CD4-positive, alpha-beta memory T cell (primary cell): ENCODE measurements around the gene BNC1. TPM values are rescaled to one million over a fixed set of nuclear protein-coding genes. Genes with fewer than 3 reads are reported as not detected.

Experiments used
- CTCF ChIA-PET: fragments of 350-600 bp; sonication (Branson Sonifier 250); formaldehyde crosslinking; loops from one replicate; lab custom pipeline; 2021; ENCODE audit warnings: inconsistent platforms; ENCODE audit not compliant: partially characterized antibody; lab: Charles Lee
- POLR2A ChIA-PET: fragments of 350-600 bp; sonication (Branson Sonifier 250); formaldehyde crosslinking; loops from one replicate; lab custom pipeline; 2021; ENCODE audit not compliant: partially characterized antibody; lab: Charles Lee
- DNase-seq, 5 donors: peaks; one replicate each; pipeline versions ENCODE4 v3.0.0 to v3.0.0-alpha.2; 2020 to 2022; ENCODE audit warnings: mixed read lengths in 1 of 5
- H3K27ac ChIP-seq: one replicate; pipeline ENCODE4 v1.7.0; 2013; ENCODE audit warnings: low read depth, low read length
- H3K27me3 ChIP-seq: 2 replicates; pipeline ENCODE4 v1.7.0; 2013; ENCODE audit warnings: mild to moderate bottlenecking, low read length, moderate library complexity; ENCODE audit not compliant: insufficient read depth
- H3K36me3 ChIP-seq: 2 replicates; pipeline ENCODE4 v1.7.0; 2013; ENCODE audit warnings: mild to moderate bottlenecking, low read length, moderate library complexity; ENCODE audit not compliant: insufficient read depth
- H3K4me1 ChIP-seq: 2 replicates; pipeline ENCODE4 v1.7.0; 2013; ENCODE audit warnings: mild to moderate bottlenecking, low read length, moderate library complexity; ENCODE audit not compliant: insufficient read depth
- H3K4me3 ChIP-seq, 2 donors: one replicate each; pipeline ENCODE4 v1.7.0; 2013; ENCODE audit warnings: low read length in 2 of 2, mild to moderate bottlenecking in 1 of 2
- H3K9me3 ChIP-seq, 2 donors: one replicate each; pipeline ENCODE4 v1.7.0; 2013; ENCODE audit warnings: low read length in 2 of 2, control low read depth in 1 of 2; ENCODE audit not compliant: control insufficient read depth in 1 of 2
- H3K27ac Mint-ChIP-seq, 7 donors: one replicate each; pipeline ENCODE4 v1.8.0; 2020 to 2021; ENCODE audit warnings: mixed read lengths in 7 of 7, mild to moderate bottlenecking in 6 of 7, inconsistent platforms in 3 of 7, moderate library complexity in 3 of 7
- H3K27me3 Mint-ChIP-seq, 2 donors: one replicate each; pipeline ENCODE4 v1.8.0; 2020 to 2021; ENCODE audit warnings: mixed read lengths in 2 of 2
- H3K36me3 Mint-ChIP-seq, 2 donors: one replicate each; pipeline ENCODE4 v1.8.0; 2020 to 2021; ENCODE audit warnings: mixed read lengths in 2 of 2, inconsistent platforms in 1 of 2, mild to moderate bottlenecking in 1 of 2
- H3K4me1 Mint-ChIP-seq, 4 donors: one replicate each; pipeline ENCODE4 v1.8.0; 2020 to 2021; ENCODE audit warnings: mixed read lengths in 4 of 4, mild to moderate bottlenecking in 1 of 4
- H3K4me3 Mint-ChIP-seq, 8 donors: one replicate each; pipeline ENCODE4 v1.8.0; 2020 to 2021; ENCODE audit warnings: mixed read lengths in 8 of 8, mild to moderate bottlenecking in 7 of 8, moderate library complexity in 6 of 8, inconsistent platforms in 3 of 8
- H3K9me3 Mint-ChIP-seq, 8 donors: one replicate each; pipeline ENCODE4 v1.8.0; 2020 to 2021; ENCODE audit warnings: mixed read lengths in 8 of 8, mild to moderate bottlenecking in 5 of 8, inconsistent platforms in 3 of 8, moderate library complexity in 1 of 8
- intact Hi-C: fragments of 100-400 bp; cut with micrococcal nuclease; formaldehyde crosslinking; loops from one replicate; pipeline ENCODE4 v1.15.1; 2023
- polyA plus RNA-seq, 2 donors: library from polyadenylated mRNA; unstranded; fragments of 300-500 nt; fragmentation: Illumina TruSeq; gene quantifications; one replicate each; pipeline ENCODE4 v1.2.3, GENCODE V29; 2021
- total RNA-seq, 2 experiments: library from RNA; stranded (reverse); gene quantifications; one replicate each; pipeline ENCODE4 v1.2.3, GENCODE V29; 2021

BNC1 gene, protein sequence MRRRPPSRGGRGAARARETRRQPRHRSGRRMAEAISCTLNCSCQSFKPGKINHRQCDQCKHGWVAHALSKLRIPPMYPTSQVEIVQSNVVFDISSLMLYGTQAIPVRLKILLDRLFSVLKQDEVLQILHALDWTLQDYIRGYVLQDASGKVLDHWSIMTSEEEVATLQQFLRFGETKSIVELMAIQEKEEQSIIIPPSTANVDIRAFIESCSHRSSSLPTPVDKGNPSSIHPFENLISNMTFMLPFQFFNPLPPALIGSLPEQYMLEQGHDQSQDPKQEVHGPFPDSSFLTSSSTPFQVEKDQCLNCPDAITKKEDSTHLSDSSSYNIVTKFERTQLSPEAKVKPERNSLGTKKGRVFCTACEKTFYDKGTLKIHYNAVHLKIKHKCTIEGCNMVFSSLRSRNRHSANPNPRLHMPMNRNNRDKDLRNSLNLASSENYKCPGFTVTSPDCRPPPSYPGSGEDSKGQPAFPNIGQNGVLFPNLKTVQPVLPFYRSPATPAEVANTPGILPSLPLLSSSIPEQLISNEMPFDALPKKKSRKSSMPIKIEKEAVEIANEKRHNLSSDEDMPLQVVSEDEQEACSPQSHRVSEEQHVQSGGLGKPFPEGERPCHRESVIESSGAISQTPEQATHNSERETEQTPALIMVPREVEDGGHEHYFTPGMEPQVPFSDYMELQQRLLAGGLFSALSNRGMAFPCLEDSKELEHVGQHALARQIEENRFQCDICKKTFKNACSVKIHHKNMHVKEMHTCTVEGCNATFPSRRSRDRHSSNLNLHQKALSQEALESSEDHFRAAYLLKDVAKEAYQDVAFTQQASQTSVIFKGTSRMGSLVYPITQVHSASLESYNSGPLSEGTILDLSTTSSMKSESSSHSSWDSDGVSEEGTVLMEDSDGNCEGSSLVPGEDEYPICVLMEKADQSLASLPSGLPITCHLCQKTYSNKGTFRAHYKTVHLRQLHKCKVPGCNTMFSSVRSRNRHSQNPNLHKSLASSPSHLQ
- total RNA-seq (not detected), polyA plus RNA-seq (not detected)

DNA sequence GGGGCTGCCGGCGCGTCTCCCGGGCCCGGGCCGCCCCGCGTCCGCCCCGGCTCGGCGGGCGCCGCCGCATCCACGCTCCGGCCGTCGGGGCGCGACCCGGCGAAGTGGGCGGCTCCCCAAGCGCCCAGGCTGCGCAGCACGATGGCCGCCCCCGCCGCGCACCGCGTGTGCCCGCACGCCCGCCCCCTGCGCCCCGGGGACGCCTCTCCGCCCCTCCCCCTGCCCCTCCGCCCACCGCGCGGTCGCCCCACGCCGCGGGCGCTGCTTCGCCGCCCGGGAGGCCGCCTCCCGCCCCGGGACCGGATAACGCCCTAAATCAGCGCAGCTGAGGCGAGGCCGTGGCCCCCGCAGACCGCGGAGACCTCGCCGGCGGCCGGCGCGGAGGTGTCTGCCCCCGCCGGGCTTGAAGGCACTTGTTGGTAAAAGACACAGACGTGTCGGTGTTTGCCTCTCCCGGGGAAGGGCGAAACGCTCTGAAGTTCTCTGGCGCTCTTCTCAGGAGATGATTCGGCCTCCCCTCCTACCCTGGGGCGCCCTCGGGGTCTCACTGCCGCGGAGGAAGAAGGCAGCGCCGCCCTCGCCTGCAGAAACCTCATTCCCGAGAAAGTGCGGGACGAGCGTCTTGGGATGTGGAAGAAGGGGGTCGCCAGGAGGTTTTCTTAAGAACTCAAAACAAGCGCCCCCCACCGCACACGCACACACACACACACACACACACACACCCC, at the start of gene BNC1:
Gene BNC1, minus strand, starts transcription at position 106 of the 725 bp plus-strand sequence. Its CDS starts 36 bp downstream, at position 70.
- Histone ChIP-seq H3K36me3 (no peaks in the 10 kb centered on the region), H3K27me3 (peaks cover 21% of the 10 kb centered on the region), H3K4me3 (no peak within 1 kb of the TSS), H3K9me3 (no peaks in the 10 kb centered on the region), H3K27ac (no peak within 1 kb of the TSS), H3K4me1 (no peaks in the 10 kb centered on the region)
- POLR2A ChIA-PET: no interaction called here
- no peak for DNase-seq
- no peaks in the 10 kb centered on the region for H3K36me3 Mint-ChIP-seq
- peak within 1 kb of the TSS; percentile 15 to 69 (median 62) for H3K4me3 Mint-ChIP-seq
- peaks cover 39 to 41% of the 10 kb centered on the region in 2 donors for H3K27me3 Mint-ChIP-seq
- CTCF ChIA-PET: no interaction called here
- H3K27ac Mint-ChIP-seq: no peak within 1 kb of the TSS
- H3K4me1 Mint-ChIP-seq: peaks cover 0 to 18% (median 12%) of the 10 kb centered on the region in 4 donors
- intact Hi-C loops: no loop called here
- H3K9me3 Mint-ChIP-seq: peaks cover 0 to 7% (median 0%) of the 10 kb centered on the region in 8 donors

DNA sequence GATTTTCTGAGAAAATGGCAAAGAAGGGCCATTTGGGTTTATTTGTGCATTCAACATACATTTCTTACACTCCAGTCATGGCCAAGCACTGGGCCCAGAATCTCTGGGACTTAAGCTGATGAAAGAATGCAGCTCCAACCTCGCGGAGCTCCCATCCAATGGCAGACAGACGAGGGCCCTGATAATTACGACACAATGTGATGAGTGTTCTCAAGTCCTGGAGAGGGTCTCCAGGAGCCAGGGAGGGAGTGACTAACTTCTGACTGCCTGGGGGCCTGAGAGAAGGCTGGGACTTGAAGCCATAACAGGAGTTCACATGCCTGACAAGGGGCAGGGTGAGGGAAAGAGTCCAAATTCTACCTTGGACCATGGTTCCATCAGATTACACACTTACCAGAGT, 42.6 kb upstream of the BNC1 start:
- Mint-ChIP-seq H3K4me1 (no peaks in the 10 kb centered on the region), H3K9me3 (peaks cover 0 to 3% (median 0%) of the 10 kb centered on the region in 8 donors), H3K27me3 (peaks cover 2 to 6% of the 10 kb centered on the region in 2 donors), H3K4me3 (no peak overlapping the region), H3K36me3 (no peaks in the 10 kb centered on the region), H3K27ac (no peak overlapping the region)
- no peaks in the 10 kb centered on the region for H3K27me3 ChIP-seq
- ChIA-PET CTCF (no interaction called here), POLR2A (no interaction called here)
- DNase-seq: no peak
- H3K4me3 ChIP-seq: no peak overlapping the region
- intact Hi-C loops: no loop called here
- H3K27ac ChIP-seq: no peak overlapping the region
- no peaks in the 10 kb centered on the region for H3K36me3 ChIP-seq
- H3K4me1 ChIP-seq: no peaks in the 10 kb centered on the region
- H3K9me3 ChIP-seq: no peaks in the 10 kb centered on the region

DNA sequence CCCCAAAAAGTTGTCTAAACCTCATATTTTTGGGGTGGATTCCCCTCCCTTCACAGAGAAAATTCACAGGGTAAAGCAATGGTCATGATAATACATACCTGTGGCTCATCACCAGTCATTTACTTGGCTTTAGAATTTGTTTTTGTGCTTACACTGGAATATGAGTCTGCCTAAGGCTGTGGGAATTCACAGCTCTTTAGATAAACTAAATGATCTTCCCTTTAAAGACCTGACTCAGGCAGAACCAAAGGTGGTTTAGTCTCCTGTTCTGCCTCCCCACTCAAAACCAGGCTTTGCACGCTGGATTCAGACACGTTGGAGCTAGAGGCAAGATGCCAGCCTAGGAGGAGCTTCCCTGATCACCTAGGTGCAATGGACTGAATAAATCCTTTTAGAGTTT, 40.3 kb upstream of the BNC1 start:
- no peak overlapping the region for H3K4me3 ChIP-seq
- H3K4me3 Mint-ChIP-seq: no peak overlapping the region
- H3K27me3 ChIP-seq: no peaks in the 10 kb centered on the region
- no peaks in the 10 kb centered on the region for H3K36me3 Mint-ChIP-seq
- DNase-seq: no peak
- H3K27me3 Mint-ChIP-seq: peaks cover 2 to 11% of the 10 kb centered on the region in 2 donors
- no peaks in the 10 kb centered on the region for H3K36me3 ChIP-seq
- ChIA-PET CTCF (no interaction called here), POLR2A (interaction anchor here (0.9 kb wide), 1 partner anchor 11 kb away, joined by 3 read pairs; no protein-coding TSS in a partner anchor)
- H3K4me1 Mint-ChIP-seq: no peaks in the 10 kb centered on the region
- peaks cover 0 to 3% (median 0%) of the 10 kb centered on the region in 8 donors for H3K9me3 Mint-ChIP-seq
- no peaks in the 10 kb centered on the region for H3K9me3 ChIP-seq
- intact Hi-C loops: no loop called here
- H3K27ac Mint-ChIP-seq: no peak overlapping the region
- H3K27ac ChIP-seq: no peak overlapping the region
- no peaks in the 10 kb centered on the region for H3K4me1 ChIP-seq

DNA sequence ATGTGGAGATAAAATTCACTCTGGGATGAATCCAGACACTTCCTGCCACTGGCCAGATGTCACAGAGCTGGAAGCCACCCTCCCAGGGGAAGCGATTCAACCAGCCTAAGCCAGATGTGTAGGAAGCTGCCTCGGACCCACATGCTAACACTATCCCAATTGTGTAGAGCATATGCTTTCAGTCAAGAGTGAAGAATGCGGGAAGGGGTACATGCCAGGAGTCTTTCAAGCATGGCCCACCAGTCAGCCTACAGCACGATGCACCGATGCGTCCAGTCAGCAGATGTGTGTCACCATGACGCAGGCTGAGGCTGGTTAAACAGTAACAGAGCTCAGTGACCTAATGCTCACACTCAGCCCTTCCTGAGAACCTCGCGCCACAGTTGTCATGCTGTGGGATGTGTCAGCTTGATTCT, 38.8 kb upstream of the BNC1 start:
- Mint-ChIP-seq H3K27me3 (peaks cover 8 to 14% of the 10 kb centered on the region in 2 donors), H3K36me3 (no peaks in the 10 kb centered on the region), H3K4me3 (no peak overlapping the region), H3K4me1 (no peaks in the 10 kb centered on the region), H3K27ac (no peak overlapping the region), H3K9me3 (peaks cover 0 to 3% (median 0%) of the 10 kb centered on the region in 8 donors)
- H3K36me3 ChIP-seq: no peaks in the 10 kb centered on the region
- no peaks in the 10 kb centered on the region for H3K27me3 ChIP-seq
- no peaks in the 10 kb centered on the region for H3K9me3 ChIP-seq
- H3K27ac ChIP-seq: no peak overlapping the region
- ChIA-PET CTCF (no interaction called here), POLR2A (no interaction called here)
- H3K4me1 ChIP-seq: no peaks in the 10 kb centered on the region
- H3K4me3 ChIP-seq: no peak overlapping the region
- intact Hi-C loops: no loop called here
- no peak for DNase-seq

DNA sequence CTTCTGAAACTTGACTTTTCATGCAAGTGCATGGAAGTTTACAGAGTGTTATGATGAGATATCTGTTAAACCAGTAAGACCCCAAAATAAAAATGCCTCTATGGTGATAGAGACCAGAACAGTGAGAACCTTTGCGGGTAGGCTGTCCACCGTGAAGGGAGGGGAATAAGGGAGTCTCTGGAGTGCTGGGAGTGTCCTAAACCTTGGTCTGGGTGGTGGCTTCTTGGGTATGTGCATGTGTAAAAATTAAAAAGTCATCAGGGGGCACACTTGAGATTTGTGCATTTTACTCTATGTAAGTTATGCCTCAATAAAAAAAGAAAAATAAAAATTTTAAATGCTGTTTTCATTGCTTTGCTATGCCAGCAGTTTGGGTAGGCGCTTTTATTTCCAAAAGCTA, 38.2 kb upstream of the BNC1 start:
- POLR2A ChIA-PET: no interaction called here
- no peak for DNase-seq
- no peaks in the 10 kb centered on the region for H3K36me3 Mint-ChIP-seq
- CTCF ChIA-PET: no interaction called here
- Histone ChIP-seq H3K36me3 (no peaks in the 10 kb centered on the region), H3K27me3 (no peaks in the 10 kb centered on the region), H3K9me3 (no peaks in the 10 kb centered on the region), H3K27ac (no peak overlapping the region), H3K4me1 (no peaks in the 10 kb centered on the region), H3K4me3 (no peak overlapping the region)
- peaks cover 11 to 12% of the 10 kb centered on the region in 2 donors for H3K27me3 Mint-ChIP-seq
- H3K4me1 Mint-ChIP-seq: no peaks in the 10 kb centered on the region
- H3K4me3 Mint-ChIP-seq: no peak overlapping the region
- intact Hi-C loops: no loop called here
- H3K27ac Mint-ChIP-seq: no peak overlapping the region
- peaks cover 0 to 3% (median 0%) of the 10 kb centered on the region in 8 donors for H3K9me3 Mint-ChIP-seq

DNA sequence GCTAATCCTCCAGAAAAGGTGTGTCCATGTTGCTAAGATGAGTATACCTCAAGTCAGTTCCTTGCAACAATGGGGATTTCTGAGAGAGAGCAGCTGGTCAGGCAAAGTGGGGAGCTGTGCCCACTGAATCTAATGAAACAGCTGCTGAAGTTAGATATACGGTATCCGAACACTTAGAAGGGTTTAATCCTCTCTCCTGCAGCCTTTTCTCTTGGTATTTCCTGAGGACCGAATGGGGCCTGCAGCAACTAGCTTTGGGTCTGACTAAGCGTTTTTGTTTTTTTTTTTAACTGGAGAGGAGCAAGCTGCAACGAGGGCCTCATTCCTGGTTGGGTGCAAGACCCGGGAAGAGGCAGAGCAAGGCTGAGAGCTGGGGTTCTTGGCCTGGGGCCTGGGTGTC, 37.6 kb upstream of the BNC1 start:
- intact Hi-C loops: no loop called here
- H3K4me1 ChIP-seq: no peaks in the 10 kb centered on the region
- ChIA-PET CTCF (no interaction called here), POLR2A (no interaction called here)
- no peak overlapping the region for H3K4me3 ChIP-seq
- Mint-ChIP-seq H3K4me3 (no peak overlapping the region), H3K36me3 (no peaks in the 10 kb centered on the region), H3K4me1 (no peaks in the 10 kb centered on the region), H3K27me3 (peaks cover 11 to 12% of the 10 kb centered on the region in 2 donors), H3K9me3 (peaks cover 0 to 3% (median 0%) of the 10 kb centered on the region in 8 donors), H3K27ac (no peak overlapping the region)
- no peaks in the 10 kb centered on the region for H3K9me3 ChIP-seq
- no peaks in the 10 kb centered on the region for H3K36me3 ChIP-seq
- H3K27me3 ChIP-seq: no peaks in the 10 kb centered on the region
- DNase-seq: no peak
- no peak overlapping the region for H3K27ac ChIP-seq
